ENCODE results near the gene MATN4.

DNA sequence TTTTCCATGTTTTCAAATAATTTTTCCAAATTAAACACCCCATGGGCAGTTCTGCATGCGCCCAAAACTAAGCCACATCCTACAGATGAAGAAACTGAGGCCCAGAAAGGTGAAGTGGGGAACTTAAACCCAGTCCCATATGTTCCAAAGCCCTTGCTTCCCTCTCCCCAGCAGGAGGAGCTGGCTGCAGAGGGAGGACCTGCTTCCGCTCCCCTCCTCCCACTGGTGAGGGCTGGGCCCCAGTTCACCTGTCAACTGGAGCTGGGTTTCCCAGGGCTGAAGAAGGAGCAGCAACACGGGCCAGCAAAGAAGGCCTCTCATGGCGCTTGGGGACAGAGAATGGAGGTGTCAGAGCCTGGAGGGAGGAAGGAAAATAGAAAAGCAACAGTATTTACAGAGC is 2.8 kb downstream of the MATN4 start:
- TF ChIP-seq, protein P1, sequence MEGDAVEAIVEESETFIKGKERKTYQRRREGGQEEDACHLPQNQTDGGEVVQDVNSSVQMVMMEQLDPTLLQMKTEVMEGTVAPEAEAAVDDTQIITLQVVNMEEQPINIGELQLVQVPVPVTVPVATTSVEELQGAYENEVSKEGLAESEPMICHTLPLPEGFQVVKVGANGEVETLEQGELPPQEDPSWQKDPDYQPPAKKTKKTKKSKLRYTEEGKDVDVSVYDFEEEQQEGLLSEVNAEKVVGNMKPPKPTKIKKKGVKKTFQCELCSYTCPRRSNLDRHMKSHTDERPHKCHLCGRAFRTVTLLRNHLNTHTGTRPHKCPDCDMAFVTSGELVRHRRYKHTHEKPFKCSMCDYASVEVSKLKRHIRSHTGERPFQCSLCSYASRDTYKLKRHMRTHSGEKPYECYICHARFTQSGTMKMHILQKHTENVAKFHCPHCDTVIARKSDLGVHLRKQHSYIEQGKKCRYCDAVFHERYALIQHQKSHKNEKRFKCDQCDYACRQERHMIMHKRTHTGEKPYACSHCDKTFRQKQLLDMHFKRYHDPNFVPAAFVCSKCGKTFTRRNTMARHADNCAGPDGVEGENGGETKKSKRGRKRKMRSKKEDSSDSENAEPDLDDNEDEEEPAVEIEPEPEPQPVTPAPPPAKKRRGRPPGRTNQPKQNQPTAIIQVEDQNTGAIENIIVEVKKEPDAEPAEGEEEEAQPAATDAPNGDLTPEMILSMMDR (IDR thresholded peaks at IDR 0.05) = no peak
- no peak for TF ChIP-seq POLR2A (IDR thresholded peaks at IDR 0.05)

Measured in uterus (tissue), 2 donors.